SK-N-SH treated with all-trans-retinoic acid at 6 μM for 48 hours (cell line): ENCODE measurements around the gene ADAMTS10.

Experiments
- BACH2 ChIP-seq: fragments of 250-450 bp; sonication (Bioruptor Pico); IDR thresholded peaks from 2 replicates; pipeline ENCODE4 v1.9.0; 2021; ENCODE audit warnings: mild to moderate bottlenecking, borderline replicate concordance
- CSDC2 ChIP-seq: fragments of 250-450 bp; sonication (Bioruptor Pico); IDR thresholded peaks from 2 replicates; pipeline ENCODE4 v1.5.0; 2020; ENCODE audit warnings: mild to moderate bottlenecking, moderate library complexity
- ESRRG ChIP-seq: fragments of 250-450 bp; sonication (Bioruptor Pico); IDR thresholded peaks from 2 replicates; pipeline ENCODE4 v1.6.1; 2021; ENCODE audit warnings: mild to moderate bottlenecking
- ISL1 ChIP-seq: fragments of 250-450 bp; sonication (Bioruptor Pico); IDR thresholded peaks from 2 replicates; pipeline ENCODE4 v2.1.2; 2022; ENCODE audit warnings: mild to moderate bottlenecking, moderate library complexity
- OSR1 ChIP-seq: fragments of 250-450 bp; sonication (Bioruptor Pico); IDR thresholded peaks from 2 replicates; pipeline ENCODE4 v1.8.0; 2022; ENCODE audit warnings: moderate library complexity, mild to moderate bottlenecking, inconsistent platforms
- PPARA ChIP-seq: fragments of 250-450 bp; sonication (Bioruptor Pico); IDR thresholded peaks from 2 replicates; pipeline ENCODE4 v1.5.0; 2020; ENCODE audit warnings: mild to moderate bottlenecking, borderline replicate concordance
- TCF4 ChIP-seq: fragments of 250-450 bp; sonication (Bioruptor Pico); IDR thresholded peaks from 2 replicates; pipeline ENCODE4 v1.8.0; 2021; ENCODE audit warnings: mild to moderate bottlenecking, moderate library complexity, borderline replicate concordance
- TSHZ2 ChIP-seq: fragments of 250-450 bp; sonication (Bioruptor Pico); IDR thresholded peaks from 2 replicates; pipeline ENCODE4 v1.5.0; 2020; ENCODE audit warnings: mild to moderate bottlenecking, moderate library complexity
- ZC3H10 ChIP-seq: fragments of 250-450 bp; sonication (Bioruptor Pico); IDR thresholded peaks from 2 replicates; pipeline ENCODE4 v1.5.1; 2021; ENCODE audit warnings: mild to moderate bottlenecking, moderate library complexity
- ZNF70 ChIP-seq: fragments of 450-650 bp; formaldehyde crosslinking; IDR thresholded peaks from 2 replicates; pipeline ENCODE4 v1.5.0; 2020; ENCODE audit warnings: mild to moderate bottlenecking, moderate library complexity
- ZNF8 ChIP-seq: fragments of 450-650 bp; formaldehyde crosslinking; IDR thresholded peaks from 2 replicates; pipeline ENCODE4 v1.5.0; 2020; ENCODE audit warnings: mild to moderate bottlenecking, moderate library complexity
- TF ChIP-seq, protein P1 (sequence below): fragments of 250-450 bp; sonication (Bioruptor Pico); IDR thresholded peaks from 2 replicates; pipeline ENCODE4 v1.8.0; 2020; ENCODE audit warnings: mild to moderate bottlenecking, moderate library complexity, borderline replicate concordance

GRCh38 chr19:8592231-8593009, 18.1 kb downstream of the ADAMTS10 start:
- TF ChIP-seq BACH2 (CRISPR knock-in tag), result no peak
- TF ChIP-seq ZC3H10 (CRISPR knock-in tag), result no peak
- no peak for TF ChIP-seq PPARA (CRISPR knock-in tag)
- TF ChIP-seq, protein P1, sequence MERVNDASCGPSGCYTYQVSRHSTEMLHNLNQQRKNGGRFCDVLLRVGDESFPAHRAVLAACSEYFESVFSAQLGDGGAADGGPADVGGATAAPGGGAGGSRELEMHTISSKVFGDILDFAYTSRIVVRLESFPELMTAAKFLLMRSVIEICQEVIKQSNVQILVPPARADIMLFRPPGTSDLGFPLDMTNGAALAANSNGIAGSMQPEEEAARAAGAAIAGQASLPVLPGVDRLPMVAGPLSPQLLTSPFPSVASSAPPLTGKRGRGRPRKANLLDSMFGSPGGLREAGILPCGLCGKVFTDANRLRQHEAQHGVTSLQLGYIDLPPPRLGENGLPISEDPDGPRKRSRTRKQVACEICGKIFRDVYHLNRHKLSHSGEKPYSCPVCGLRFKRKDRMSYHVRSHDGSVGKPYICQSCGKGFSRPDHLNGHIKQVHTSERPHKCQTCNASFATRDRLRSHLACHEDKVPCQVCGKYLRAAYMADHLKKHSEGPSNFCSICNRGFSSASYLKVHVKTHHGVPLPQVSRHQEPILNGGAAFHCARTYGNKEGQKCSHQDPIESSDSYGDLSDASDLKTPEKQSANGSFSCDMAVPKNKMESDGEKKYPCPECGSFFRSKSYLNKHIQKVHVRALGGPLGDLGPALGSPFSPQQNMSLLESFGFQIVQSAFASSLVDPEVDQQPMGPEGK (CRISPR knock-in tag), result 0 out of 2 replicates have a peak, but pooled peaks have one; percentile 34
- TF ChIP-seq ISL1 (CRISPR knock-in tag), result no peak
- no peak for TF ChIP-seq TSHZ2 (CRISPR knock-in tag)
- no peak for TF ChIP-seq ESRRG (CRISPR knock-in tag)
- TF ChIP-seq CSDC2, result no peak
- TF ChIP-seq ZNF8 (CRISPR knock-in tag), result no peak
- no peak for TF ChIP-seq ZNF70
- no peak for TF ChIP-seq TCF4
- no peak for TF ChIP-seq OSR1 (CRISPR knock-in tag)
